Left lobe of liver (tissue), 2 donors: Measurements from ENCODE around the gene CD96. TPM values are rescaled to one million over a fixed set of nuclear protein-coding genes. Genes with fewer than 3 reads are reported as not detected.
"Not testable (repeated sequence)": the region's sequence is repeated elsewhere in the genome, so short reads cannot be mapped to it uniquely, and the experiment has no call there.

ENCODE experiments used
- ATAC-seq: fragments of 200-7000 bp; cut with Tn5 transposase; one replicate; pipeline ENCODE4 v1.9.1; 2020; ENCODE audit warnings: mild to moderate bottlenecking, moderate library complexity
- DNase-seq: peaks from one replicate; pipeline ENCODE4 v3.0.0-alpha.2; 2020; ENCODE audit warnings: low spot score
- total RNA-seq: library from RNA; stranded (reverse); gene quantifications from one replicate; pipeline ENCODE4 v1.2.1, GENCODE V29; 2021
- donor health status: DM: no; HTN: no; CAD: no; lungs with moderate emphysema.
- donor health status: DM: no; HTN: yes; CAD: no.

The CD96 gene
- total RNA-seq, 1 donor from 2014 or later, result 0.40 TPM

DNA sequence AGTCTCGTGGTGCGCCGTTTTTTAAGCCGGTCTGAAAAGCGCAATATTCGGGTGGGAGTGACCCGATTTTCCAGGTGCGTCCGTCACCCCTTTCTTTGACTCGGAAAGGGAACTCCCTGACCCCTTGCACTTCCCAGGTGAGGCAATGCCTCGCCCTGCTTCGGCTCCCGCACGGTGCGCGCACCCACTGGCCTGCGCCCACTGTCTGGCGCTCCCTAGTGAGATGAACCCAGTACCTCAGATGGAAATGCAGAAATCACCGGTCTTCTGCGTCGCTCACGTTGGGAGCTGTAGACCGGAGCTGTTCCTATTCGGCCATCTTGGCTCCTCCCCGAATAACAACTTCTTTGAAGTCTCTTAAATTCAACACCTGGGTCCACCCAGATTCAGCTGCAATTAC, 19.9 kb downstream of the CD96 start:
- not testable (repeated sequence) for ATAC-seq, DNase-seq

GRCh38 chr3:111566844-111567243, 24.8 kb downstream of the CD96 start:
- DNase-seq (no peak), ATAC-seq (no peak)

- ATAC-seq (no peak), DNase-seq (no peak)
Measured at GRCh38 chr3:111568355-111568754, 26.4 kb downstream of the CD96 start.

DNA sequence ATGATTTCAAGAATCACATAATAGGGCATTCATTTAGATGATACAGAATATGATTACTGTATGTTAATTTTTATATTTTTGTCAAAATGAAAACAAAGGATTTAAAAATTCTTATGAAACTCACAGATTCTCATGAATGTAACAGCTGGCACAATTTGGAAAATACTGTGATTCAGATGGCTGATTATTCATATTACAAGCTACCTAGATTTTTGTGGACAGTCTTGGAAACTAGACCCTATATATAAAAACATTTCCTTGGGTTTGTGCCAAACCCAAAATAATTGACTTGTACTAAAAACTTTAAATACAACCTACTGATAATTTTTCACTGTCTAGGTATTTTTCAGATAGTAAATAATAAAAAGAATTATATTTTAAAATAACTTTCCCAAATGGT, 26.9 kb downstream of the CD96 start:
- DNase-seq (no peak), ATAC-seq (no peak)

GRCh38 chr3:111570404-111571030, 28.5 kb downstream of the CD96 start:
- ATAC-seq, result no peak
- no peak for DNase-seq

GRCh38 chr3:111571282-111571681, 29.3 kb downstream of the CD96 start:
- DNase-seq (no peak), ATAC-seq (no peak)

GRCh38 chr3:111571907-111572460, 30.0 kb downstream of the CD96 start:
- no peak for ATAC-seq
- DNase-seq, result no peak

- ATAC-seq, result no peak
Measured at GRCh38 chr3:111577113-111577512, 35.1 kb downstream of the CD96 start.

GRCh38 chr3:111577798-111578685, 36.0 kb downstream of the CD96 start:
- peak; percentile 83 for ATAC-seq
- no peak for DNase-seq

More at GRCh38 chr3:111577113-111577512, 35.1 kb downstream of the CD96 start:
- no peak for DNase-seq

- ATAC-seq, result no peak
- no peak for DNase-seq
Measured at GRCh38 chr3:111578867-111579266, 36.9 kb downstream of the CD96 start.

GRCh38 chr3:111579495-111579894, 37.5 kb downstream of the CD96 start:
- ATAC-seq, result no peak
- DNase-seq, result no peak

DNA sequence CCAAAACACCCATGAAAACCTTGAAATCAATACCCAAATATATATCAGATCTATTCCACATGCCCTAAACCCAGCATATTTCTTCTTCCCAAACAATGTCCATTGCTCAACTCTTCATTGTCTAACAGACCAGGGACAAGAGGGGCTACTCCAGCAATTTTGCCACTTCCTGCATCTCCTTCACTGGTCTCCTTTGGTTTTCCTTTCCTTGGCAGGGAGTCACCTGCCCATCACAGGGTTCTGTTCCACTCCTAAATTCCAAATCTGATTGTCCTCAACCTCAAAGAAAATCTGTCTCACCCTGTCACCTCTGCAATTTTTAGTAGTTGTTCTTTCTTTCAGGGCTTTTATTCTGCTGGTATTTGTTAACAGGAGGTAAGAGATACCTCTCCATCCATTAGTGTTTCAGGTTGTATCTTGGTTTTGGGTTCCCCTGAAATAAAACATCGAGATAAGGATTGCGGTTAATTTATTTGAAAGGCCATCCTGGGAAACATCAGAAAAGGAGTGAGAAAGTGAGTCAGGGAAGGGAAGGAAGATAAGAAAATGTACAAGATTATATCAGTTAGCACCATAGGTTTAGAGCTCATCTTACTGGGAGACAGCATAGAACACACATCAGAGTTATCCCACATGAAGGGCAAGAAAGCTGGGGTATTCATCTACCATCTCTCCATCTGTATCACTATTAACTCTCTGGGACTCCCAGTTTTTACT, 39.6 kb downstream of the CD96 start:
- ATAC-seq, result no peak
- DNase-seq, result no peak

GRCh38 chr3:111582120-111582474, 40.1 kb downstream of the CD96 start:
- no peak for ATAC-seq

DNA sequence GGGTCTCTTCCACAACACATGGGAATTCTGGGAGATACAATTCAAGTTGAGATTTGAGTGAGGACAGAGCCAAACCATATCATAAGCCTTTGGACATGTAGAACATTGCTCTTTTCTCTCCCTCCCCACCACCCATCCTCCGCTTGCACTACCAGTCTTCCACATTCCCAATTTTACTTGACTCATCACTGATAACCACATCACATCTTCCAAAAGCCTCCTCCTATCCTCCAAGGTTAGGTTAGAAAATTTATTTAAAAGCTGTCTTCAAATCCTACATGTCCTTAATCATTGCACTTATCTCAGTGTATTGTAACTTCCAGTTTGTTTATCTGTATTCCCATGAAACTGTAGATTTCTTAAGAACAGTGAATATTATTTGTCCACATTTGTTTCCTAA, 42.7 kb downstream of the CD96 start:
- ATAC-seq (no peak), DNase-seq (no peak)

More at GRCh38 chr3:111582120-111582474, 40.1 kb downstream of the CD96 start:
- no peak for DNase-seq

- ATAC-seq, result peak; percentile 61
- no peak for DNase-seq
Measured at GRCh38 chr3:111585217-111585616, 43.2 kb downstream of the CD96 start.

- DNase-seq (no peak), ATAC-seq (no peak)
Measured at GRCh38 chr3:111588527-111588926, 46.5 kb downstream of the CD96 start.

DNA sequence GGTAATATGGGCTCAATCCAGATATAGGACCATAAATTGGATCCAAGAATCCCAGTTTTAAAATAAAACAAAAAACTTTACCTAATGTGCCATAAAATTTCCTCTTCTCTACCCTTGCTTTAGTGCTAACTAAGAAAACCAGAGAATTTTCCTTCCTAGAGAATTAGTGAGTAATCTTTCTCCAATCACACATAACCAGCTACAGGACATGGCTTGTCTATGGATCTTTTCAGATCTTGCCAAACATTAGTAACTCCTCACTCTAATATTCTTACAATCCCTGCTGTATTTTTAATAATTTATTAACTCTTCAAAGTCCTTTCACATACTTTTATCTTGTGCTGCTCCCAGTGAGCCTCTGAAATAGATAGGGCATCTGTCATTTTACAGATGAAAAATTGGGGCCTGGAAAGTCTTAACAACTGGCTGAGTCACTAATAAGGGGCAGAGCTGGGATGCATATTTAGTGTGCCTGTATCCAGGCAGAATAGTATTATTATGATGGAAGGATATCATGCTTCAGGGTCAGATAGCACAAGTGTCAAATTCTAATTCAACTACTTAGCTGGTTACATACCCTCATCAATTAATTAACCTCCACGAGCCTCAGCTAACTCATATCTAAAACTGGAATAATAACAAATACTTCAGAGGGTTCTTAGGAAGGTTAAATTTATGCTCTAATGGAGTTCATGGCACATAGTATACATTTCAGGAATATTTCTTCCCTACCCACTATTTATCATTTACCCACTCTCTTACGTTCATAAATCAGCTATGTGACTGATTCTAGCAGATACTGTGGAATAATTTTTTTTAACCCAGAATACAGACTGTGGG, 47.5 kb downstream of the CD96 start:
- ATAC-seq, result no peak
- no peak for DNase-seq

DNA sequence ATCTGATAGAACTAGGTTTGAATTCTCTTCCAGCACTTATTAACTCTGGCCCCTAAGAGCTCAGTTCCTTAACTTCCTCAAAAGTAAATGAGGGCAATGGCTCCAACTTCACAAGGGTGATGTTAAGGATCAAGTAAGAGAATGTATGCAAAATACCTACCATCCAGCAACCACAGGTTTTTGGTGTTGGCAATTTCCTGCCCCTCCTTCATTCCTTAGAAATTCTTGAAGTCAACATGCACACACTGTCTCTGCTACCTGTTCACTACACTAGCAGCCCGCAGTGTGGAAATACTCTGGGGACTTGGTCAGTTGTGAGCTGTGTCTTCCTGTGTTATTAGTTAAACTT, 48.1 kb downstream of the CD96 start:
- ATAC-seq, result no peak

DNA sequence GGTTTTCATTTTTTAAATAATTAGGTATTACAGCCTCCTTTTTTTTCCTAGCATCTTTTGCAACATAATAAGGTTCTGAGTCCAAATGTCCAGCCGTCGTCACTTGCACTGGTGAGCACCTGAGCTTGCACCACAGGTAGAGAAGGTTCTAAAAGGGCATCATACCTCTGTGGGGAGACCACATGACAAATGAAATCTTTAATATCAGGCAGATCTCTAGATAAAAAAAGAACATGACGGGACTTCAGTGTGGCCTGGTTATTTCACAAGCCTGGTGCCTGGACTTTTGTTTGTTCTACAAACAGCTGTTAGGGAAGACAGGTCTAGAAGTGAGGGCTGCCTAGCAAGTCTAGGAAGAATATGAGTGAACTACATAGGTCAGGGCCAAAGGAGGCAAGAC, 49.6 kb downstream of the CD96 start:
- no peak for DNase-seq
- peak; percentile 29 for ATAC-seq

More for the DNA sequence above, 48.1 kb downstream of the CD96 start:
- DNase-seq, result no peak

DNA sequence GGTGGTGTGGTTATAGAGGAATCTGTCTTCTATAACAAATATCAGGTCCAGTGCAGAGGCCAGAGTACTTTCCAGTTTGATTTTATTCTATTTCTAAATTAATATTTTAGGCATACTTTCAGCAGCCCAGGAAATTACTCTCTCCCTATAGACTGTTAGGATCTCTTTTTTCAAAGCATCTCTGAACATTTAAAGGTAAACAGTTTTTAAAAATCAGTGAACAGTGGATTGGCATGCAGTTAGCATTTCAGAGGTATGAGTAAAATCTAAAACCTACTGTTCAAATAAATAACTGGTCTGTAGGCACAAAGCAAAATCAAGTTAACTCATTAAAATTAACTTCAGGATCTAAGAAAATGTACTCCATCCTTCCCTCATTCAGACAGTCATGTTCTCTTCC, 50.1 kb downstream of the CD96 start:
- no peak for DNase-seq
- no peak for ATAC-seq

GRCh38 chr3:111592936-111593335, 50.9 kb downstream of the CD96 start:
- ATAC-seq, result no peak
- no peak for DNase-seq
